ENCODE data around the gene CRCP.

DNA sequence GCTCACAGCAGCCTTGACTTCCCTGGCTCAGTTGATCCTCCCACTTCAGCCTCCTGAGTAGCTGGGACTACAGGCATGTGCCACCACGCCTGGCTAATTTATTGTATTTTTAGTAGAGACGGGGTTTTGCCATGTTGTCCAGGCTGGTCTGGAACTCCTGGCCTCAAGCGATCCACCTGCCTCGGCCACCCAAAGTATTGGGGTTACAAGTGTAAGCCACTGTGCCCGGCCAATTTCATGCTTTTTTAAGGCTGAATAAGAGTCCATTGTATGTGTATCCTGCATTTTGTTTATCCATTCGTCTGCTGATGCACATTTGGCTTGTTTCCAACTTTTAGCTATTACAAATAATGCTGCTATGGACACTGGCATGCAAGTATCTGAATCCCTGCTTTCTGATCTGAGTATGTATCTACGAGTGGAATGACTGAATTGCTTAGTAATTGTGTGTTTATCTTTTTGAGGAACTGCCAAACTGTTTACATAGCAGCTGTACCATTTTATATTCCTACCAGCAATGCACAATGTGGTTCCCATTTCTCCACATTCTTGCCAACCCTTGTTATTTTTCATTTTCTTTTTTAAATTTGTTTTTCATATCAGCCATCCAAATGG is 53.2 kb downstream of the CRCP start:
- TF ChIP-seq CTCF (IDR thresholded peaks at IDR 0.05), result no peak
- TF ChIP-seq POLR2A (IDR thresholded peaks at IDR 0.05), result no peak

Data from testis (tissue), 2 donors.